Activated CD4-positive, alpha-beta T cell treated with anti-CD3 and anti-CD28 coated beads, Interleukin-10, Interleukin-2, amounts not matched to agents 100 ng/mL and 50 ng/mL, durations not matched to agents 16 hours and 8 hours (primary cell): Measurements from ENCODE around the gene CHST6.
"Not testable (repeated sequence)": the region's sequence is repeated elsewhere in the genome, so short reads cannot be mapped to it uniquely, and the experiment has no call there.

ENCODE experiments used
- DNase-seq: peaks from one replicate; pipeline ENCODE4 v3.0.0-alpha.2; 2020

CHST6 gene

DNA sequence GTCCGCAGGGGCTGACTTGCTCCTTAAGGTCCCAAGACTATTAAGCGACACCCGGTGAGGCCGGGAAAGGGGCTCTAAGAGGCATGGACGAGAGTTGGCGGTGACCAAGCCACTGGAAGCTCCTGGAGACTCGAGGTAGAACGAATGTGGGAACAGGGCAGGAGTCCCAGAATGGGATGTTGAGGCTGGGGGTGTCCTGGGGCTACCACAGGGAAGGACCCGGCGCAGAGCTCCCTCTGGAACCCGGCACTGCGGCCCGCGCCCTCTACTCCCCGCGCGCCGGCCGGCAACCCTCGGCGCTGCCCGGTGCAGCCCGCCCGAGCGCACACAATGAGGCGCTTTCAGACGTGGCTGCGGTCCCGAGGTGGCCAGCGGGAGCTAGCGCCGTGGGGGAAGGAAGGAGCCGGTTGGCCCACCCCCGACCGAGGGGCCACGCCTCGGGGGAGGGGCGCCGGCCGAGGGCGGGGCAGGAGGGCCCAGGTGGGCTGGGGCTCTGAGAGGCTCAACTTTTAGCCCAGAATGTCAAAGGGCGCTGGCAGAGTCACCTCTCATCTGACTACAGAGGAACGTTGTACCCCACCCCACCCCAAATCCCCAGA lies at the start of gene CHST6:
CHST6 (minus strand) TSS at position 366 of the 599 bp plus-strand sequence. CDS start 15,613 bp downstream, outside the sequence.
- DNase-seq, result peak; percentile 23

DNA sequence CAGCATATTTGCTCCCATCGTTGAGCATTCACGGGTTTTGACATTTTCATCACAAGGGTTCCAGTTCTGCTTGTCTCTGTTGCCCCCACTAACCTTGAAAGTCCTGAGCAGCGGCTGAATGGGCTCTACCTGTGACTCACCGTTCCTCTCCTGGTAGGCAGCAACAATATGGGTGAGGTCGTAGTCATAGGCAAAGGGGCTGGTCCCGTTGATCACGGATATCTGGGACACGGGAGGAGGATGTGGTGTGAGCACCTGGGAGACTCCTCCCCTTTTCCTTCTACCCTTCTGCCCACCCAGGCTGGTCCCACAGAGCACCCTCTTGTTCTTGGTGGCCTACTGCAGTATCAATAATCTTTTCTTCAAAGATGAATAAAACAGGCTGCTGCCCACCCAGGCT lies 47.2 kb upstream of the CHST6 start:
- not testable (repeated sequence) for DNase-seq

DNA sequence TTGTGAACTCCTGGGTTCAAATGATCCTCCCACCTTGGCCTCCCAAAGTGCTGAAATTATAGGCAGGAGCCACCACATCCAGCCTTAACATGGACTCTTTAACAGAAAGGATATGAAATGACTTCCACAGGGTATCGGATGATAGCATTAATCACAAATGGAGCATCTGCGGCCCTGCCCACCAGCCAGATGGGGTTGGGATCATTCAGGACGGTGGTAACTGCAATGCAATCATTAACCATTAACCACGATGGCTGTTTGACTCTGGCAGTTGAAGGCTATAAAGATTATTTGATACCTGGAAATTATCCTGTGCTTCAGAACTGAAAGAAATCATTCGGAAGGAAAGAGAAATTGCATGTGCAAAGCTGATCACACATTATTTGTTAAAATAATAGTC lies 46.0 kb upstream of the CHST6 start:
- no peak for DNase-seq

DNA sequence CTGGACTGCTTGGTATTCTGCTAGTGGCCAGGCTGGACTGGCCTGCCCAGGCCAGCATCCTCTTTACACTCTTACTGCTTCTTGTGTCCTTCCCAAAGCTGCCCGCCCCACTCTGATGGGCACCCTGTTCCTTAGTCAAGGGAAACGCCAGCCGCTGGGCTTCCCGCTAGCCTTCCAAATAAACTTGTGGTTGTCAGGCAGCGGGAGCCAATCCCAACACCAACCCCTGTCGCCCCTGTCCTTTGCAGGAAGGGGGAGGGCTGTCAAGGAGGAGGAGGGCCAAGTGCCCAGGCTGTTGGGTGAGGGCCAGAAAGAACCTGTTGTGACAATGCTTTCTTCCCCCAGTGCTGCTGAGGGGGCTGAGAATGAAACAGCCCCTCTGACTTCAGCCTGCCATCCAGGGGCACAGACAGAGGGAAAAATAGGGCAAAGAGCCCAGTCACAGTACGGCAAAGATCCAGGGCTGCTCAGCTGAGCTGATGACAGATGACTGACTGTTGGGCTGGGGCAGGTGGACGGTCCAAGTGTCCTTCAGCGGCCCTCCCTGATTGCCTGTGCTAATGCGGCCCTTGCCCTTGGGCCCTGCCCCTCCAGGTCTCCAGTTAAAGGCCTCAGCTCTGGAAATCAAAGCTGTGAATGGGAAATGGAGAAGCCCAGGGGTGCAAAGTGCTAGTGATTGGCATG lies 43.8 kb upstream of the CHST6 start:
- DNase-seq, result not testable (repeated sequence)

DNA sequence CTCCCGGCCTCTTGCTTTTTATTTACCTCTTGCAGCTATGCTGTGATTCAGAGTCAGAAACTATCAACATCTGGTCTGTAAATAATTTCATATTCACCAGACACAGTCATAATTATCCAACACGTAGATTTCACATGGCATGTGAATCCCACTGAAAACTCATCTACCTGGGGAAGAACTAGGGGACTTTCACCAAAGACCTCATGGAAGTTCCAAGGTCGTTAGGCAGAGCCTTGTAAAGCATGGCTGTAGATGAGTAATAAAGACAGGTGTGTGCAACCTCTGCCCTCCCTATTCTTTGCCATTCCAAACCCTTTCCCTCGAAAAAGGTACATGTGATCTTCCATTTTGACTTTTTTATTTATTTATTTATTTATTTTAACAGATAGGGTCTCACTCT lies 42.5 kb upstream of the CHST6 start:
- DNase-seq, result no peak

DNA sequence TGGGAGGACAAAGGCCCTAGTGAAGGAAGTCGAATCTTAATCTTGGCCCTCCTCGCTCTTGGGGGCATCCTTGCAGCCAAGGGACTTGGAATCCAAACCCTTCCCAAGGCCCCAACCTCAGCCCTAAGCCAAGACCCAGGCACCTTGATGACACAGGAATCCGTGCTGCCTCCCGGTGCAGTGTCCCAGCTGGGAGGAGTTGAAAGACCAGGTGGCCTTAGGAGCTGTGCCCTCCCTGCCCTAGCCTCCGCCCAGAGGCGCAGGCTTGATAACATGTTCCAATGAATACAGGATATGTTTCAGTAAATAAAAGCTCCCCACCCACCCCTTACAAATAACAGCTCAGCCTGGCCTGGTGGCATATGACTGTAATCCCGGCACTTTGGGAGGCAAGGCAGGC lies 40.7 kb upstream of the CHST6 start, which contains the start of gene CHST5:
CHST5 (minus strand) TSS at position 208 of the 400 bp plus-strand sequence. CDS start 5,724 bp downstream, outside the sequence.
- DNase-seq, result no peak

DNA sequence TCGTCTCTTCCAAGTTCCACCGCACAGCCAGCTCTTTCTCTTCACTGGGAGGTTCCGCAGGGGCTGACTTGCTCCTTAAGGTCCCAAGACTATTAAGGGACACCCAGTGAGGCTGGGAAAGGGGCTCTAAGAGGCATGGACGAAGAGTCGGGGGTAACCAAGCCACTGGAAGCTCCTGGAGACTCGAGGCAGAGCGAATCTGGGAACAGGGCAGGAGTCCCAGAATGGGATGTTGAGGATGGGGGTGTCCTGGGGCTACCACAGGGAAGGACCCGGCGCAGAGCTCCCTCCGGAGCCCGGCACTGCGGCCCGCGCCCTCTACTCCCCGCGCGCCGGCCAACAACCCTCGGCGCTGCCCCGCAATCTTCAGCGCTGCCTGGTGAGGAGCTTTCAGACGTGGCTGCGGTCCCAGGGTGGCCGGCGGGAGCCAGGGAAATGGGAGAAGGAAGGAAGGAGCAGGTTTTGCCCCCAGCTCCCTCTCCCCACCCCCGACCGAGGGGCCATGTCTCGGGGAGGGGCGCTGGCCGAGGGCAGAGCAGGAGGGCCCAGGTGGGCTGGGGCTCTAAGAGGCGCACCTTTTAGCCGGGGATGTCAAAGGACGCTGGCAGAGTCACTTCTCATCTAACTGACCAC lies 40.1 kb upstream of the CHST6 start:
- DNase-seq, result no peak

DNA sequence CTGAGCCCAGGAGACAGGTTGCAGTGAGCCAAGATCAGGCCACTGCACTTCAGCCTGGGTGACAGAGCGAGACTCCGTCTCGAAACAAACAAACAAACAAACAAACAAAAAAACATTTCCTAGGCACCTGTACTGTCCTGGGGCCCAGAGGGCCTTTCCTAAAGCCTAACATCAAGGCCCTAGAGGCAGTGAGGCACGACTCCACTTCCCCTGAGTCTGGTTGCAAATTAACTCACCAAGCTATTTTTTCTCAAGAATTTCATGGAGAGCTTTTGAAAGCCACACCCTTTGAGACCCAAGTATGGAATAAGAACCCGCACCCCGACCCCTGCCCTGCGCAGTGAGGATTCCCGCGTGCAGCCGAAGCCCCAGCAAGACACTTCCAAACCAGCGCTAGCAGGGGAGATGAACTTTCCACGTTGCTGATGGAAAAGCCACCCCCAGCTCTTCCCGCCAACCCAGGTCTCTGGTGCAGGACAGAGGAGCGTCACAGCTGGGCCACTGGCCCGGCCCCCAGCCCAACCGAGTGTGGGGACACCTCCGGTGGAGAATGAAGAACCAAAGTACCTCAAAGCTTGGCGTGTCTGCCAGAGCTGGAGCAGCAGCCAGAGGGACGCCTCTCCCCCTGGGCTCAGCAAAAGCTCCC lies 39.4 kb upstream of the CHST6 start:
- no peak for DNase-seq

DNA sequence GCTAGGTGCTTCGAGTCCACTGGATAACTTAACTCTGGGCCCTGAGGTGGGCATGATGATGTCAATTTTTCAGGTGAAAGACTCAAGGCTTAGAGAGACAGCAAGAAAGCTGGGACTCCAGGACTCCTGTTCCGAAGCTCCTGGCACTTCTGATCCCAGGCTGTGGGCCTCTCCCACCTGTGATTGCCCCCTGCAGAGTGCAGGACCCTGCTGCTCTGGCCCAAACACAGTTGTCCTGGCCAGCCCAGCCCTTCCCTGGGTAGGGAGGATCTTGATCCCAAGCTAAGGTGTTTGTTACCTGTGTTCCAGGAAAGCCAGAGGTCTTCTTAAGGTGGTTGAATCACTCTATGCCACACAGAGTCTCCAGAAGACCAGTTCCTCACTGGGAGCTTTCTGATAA lies 37.5 kb upstream of the CHST6 start:
- no peak for DNase-seq

DNA sequence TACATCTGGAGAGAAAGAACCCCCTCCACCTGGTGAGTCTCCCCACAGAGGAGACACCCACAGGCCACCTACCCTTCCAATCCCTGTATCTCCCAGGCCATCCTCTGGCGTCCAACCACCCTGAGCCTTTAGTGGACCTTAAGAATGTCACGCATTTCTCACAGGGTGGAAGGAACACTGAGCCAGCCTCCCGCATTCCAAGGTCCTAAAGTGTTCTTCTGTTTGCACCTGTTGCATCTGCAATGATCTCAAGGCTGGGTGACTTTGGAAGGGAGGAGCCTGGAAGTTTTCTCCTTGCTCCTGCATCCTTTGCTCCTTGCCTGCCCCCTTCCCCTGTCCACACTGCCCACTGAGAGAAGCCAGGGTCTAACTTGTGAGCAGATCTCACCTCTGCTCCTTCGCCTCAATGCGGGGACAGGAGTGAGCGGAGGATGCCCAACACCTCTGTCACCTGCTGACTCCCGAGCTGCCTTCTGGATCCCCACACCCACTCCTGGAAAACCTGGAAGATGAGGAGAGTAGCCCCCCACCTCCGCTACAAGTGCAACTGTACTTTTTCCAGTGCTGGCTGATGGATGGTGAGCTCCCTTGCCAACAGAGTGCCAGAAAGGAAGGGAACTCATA lies 37.0 kb upstream of the CHST6 start:
- DNase-seq, result no peak

DNA sequence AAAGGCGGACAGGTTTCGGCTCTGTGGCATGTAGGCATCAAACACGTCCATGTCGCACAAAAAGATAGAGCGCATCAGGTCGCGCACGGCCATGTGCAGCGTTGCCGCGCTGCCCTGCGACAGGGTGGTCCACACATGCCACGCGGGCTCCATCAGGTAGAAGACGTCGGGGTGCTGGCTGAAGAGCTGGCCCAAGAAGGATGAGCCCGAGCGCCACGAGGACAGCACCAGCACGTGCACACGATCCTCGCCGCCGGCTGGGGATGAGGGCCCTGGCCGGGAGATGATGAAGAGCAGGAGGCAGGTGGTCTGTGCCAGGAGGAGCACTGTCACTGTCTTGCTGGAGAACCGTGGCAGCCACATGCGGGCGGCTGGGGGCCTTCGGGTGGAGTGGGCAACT lies 34.7 kb upstream of the CHST6 start:
- no peak for DNase-seq

DNA sequence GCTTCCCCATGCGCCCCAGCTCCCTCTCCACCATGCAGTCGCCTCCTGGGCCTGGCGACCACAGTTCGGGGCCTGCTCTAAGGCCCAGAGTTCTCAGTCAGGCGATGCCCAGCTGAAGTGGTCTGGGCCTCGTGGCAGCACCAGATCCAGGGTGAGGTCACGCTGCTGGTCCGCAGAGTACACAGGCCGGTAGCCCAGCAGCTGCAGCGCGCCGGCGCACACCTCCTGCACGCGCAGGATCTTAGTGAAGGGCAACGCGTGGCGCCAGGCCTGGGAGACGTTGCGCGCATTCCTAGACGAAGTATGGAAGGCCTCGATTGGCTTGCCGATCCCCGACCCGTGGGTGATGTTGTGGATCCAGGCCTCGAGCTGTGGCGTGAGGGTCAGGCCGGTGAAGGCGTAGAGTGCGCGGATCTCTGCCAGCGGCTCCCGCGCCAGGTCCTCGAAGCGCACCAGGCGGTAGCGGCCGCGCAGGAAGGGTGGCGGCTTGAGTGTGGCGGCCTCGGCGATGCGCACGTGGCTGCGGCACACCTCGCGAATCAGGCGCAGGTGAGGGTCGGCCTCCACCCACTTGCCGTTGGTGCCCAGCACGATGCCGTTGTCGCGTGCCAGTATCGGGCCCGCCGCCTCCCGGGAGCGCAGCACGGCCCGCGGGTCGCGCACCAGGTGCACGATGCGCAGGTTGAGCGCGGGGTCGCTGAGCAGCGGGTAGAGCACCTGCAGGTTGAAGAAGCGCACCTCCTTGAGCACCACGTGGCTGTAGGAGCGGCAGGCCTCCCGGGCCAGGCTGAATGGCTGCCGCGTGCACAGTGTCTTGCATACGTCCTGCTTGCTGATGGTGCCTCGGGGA lies 34.0 kb upstream of the CHST6 start:
- DNase-seq, result no peak

DNA sequence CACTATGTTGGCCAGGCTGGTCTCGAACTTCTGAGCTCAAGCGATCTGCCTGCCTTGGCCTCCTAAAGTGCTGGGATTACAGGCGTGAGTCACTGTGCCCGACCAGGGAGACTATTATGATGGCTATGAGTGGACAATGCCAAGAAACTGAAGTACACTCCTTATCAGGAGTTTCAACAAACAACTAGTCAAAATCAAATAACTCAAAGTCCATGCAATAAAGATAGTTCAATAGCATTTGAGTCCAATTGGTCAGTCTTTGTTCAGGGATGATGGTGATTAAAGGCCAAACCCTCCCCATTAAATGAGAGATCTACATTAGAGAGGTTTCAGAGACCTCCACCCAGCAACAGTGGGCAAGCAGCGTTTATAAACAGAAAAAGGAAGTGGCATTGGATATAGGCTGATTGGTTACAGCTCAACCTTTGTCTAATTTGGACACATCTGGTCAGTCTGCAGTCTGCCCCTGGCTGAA lies 32.6 kb upstream of the CHST6 start:
- DNase-seq, result no peak

DNA sequence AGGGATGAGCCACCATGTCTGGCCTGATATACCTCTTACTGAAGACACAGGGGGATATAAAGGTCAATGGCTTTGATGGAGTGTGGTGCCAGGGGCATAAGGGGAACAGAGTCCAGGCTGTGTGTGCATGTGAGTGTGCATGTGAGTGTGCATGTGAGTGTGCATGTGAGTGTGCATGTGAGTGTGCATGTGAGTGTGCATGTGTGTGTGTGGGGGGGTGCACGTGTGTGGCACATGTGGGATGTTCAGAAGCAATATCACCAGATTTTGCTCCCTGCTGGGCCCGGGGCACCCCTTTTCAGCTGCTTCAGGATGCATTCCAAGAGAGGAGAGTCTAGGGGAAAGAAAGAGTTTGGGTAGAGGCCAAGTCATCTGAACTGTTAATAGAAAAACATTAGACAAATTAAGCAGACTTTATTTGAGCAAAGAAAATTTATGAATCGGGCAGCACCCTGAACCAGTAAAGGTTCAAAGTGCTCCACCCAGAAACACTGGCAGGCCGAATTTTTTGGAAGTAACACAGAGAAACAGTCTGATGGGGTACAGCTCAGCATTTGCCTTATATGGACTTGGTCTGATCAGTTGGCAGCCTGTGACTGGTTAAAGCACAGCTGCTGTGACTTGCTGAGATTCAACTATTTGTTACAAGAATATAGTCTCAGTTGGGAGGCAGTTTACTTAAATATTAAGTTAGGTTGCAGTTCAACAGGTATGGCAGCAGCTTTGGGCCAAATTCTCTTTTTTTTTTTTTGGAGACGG lies 31.0 kb upstream of the CHST6 start:
- no peak for DNase-seq

DNA sequence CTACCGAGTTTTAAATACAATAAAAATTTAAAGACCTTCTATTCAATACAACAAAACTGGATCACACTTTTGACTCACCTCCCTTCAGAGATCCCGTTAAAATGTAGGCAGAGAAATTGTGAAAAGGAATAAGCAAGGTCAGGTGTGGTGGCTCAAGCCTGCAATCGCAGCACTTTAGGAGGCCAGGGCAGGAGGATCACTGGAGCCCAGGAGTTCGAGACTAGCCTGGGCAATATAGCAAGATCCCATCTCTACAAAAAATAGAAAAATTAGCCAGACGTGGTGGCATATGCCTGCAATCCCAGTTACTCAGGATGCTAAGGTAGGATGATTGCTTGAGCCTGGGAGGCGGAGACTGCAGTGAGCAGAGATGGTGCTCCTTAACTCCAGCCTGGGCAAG lies 23.9 kb upstream of the CHST6 start:
- DNase-seq, result no peak

DNA sequence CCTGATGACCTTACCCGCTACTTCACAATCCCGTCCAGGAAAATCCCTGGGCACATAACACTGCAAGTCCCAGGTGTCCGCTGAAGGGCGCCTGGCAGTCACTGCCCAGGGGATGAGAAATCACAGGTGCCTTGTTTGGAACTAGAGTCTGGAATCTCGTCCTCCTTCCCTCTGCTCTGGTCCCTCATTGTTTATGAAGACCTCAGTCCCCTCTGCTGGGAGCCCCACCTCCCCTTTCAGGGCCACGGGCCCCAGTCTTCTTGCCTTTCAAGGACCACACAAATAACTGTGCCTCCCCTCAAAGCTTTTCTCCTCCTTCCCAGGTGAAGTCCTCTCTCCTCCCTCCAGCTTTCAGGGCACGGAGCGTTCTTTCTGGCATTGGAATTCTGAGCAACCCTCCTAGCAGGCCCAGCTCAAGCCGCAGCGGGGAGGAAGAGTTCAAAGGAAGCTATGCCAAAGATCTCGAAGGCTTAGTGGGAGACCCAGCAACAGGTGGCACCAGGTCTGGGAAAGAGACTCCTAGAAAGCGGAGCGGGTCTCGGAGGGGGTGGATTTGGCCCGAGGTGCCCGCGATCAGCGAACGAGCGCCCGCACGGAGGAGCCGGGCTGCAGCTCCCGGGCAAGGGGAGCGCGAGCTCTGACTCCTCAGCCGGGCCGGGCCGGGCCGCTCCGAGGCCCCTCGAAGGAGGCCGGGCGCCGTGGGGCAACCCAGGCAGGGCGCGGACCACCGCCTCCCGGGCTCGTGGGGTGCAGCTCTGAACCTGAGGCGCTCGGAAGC lies 21.1 kb upstream of the CHST6 start:
- peak; percentile 20 for DNase-seq

DNA sequence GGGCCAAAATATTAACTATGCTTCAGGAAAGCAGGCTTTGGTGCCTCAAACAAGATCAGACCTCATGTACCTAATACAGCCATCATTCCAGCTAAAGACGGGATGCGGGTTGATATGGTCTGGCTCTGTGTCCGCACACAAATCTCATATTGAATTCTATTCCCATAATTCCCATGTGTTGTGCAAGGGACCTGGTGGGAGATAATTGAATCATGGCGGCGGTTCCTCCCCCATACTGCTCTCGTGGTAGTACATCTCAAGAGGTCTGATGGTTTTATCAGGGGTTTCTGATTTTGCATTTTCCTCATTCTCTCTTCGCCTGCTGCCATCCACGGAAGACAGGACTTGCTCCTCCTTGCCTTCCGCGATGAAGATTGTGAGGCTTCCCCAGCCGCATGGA lies 19.1 kb upstream of the CHST6 start:
- no peak for DNase-seq

DNA sequence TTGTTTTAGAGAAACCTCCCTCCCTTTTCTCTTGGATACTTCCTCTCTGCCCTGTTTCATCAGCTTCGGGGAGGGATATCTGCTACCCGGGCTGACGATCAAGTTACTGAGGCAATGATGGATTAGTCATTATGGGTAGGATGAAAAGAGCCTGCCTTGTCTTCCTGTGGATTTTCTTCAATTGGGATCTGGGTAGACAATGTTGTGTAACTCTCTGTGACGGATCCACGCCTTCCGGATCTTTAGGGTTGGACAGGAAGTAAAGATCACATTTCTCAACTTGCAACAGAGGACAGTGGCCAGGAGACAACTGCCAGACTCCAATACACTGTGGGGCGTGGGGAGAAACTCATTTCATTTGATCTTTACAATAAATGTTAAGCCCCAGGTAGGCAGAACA lies 11.3 kb upstream of the CHST6 start:
- no peak for DNase-seq

DNA sequence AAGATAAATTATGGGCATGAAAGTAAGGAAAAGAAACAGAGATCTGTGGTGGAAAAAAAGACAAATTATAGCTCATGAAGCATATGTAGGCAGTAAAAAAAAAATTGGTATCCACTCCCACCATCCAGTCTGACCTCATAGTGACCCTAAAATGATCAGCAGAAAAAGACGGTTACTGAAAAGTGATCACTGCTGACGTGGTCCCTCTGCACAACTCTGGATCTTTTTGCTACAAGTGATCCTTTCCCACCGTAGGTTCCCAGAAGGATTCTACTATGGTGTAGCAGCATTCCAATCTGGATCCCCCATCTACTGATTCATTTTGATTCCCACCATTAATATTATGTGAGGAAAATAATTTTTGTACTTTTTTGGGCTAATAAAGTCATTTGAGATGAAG lies 10.9 kb upstream of the CHST6 start:
- no peak for DNase-seq

DNA sequence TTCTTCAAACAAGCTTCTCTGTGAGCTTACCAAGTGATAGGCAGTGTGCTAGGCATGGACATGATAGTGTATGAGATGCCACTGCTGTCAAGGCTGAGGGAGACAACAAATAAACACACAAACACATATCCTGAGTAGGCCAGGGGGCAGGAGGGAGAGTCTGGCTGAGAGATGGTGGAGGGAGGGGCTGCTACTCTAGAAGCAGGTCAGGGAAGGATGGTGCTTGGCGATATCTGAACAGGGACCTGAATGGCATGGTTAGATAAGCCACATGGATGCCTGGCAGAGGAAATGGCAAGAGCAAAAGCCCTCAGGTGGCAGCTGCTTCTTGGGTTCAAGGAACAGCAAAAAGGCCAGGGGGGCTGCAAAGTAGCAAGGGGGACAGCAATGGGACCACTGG lies 8.6 kb upstream of the CHST6 start:
- no peak for DNase-seq
